ENCODE results near the gene LEMD2. TPM values are rescaled to one million over a fixed set of nuclear protein-coding genes. Genes with fewer than 3 reads are reported as not detected.

LEMD2 gene
- total and polyA plus RNA-seq, 9 of the 15 experiments (the other 6 are each of a cell fraction or from before 2014, with no cell fraction given), result 0.32 to 46.3 (median 30.8) TPM

DNA sequence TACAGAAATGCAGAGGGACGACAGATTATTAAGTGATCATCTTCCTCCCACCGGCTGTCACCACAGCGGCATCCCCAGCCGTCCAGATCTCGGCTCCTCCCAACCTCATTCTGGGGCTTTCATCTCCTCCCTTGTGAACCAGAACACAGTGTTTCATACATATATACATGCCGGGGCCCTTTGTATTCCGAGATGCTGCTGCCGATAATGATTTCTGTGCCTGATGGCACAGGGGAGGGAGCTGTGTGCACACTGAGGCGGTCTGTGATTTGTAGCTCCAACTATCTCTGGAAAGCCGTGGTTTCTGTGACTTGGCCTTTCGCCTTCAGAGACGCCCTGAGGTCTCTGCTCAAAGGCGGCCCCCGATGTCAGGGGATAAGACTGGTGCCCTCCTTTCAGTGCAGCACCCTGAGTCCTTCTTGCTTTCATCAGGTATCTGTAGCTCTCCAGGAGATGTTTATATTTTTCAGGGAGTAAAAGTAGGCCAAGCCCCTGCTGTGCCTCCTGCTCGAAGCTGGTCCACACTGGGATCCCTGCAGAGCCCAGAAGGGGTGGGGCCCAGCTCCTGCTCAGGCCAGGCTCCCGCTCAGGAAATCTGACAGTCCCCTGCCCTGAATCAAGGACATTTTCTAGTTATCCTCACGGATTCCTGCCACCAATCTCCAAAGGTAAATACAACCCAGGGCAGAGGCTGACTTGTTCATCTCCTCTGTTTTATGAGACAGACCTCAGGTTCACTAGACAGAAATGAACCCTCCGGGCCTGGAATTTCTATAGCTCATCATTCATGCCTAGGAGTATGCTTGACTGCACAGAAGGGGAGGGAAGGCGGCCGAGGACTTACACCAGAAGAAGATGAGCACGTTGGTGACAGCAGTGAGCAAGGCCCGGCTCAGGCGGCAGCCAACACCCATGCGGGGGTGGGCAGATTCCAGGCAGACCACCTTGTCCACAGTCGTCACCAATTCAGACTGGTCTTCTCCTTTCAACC is 11.2 kb downstream of the LEMD2 start (continued):
- TF ChIP-seq DDX20 (tag; IDR thresholded peaks at IDR 0.05; ENCODE audit: low read depth) (no peak), HEY1 (CRISPR knock-in tag; IDR thresholded peaks at IDR 0.05; ENCODE audit: borderline replicate concordance) (no peak)
- TF ChIP-seq, protein P1, sequence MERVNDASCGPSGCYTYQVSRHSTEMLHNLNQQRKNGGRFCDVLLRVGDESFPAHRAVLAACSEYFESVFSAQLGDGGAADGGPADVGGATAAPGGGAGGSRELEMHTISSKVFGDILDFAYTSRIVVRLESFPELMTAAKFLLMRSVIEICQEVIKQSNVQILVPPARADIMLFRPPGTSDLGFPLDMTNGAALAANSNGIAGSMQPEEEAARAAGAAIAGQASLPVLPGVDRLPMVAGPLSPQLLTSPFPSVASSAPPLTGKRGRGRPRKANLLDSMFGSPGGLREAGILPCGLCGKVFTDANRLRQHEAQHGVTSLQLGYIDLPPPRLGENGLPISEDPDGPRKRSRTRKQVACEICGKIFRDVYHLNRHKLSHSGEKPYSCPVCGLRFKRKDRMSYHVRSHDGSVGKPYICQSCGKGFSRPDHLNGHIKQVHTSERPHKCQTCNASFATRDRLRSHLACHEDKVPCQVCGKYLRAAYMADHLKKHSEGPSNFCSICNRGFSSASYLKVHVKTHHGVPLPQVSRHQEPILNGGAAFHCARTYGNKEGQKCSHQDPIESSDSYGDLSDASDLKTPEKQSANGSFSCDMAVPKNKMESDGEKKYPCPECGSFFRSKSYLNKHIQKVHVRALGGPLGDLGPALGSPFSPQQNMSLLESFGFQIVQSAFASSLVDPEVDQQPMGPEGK (CRISPR knock-in tag; IDR thresholded peaks at IDR 0.05; ENCODE audit: borderline replicate concordance), result no peak

DNA sequence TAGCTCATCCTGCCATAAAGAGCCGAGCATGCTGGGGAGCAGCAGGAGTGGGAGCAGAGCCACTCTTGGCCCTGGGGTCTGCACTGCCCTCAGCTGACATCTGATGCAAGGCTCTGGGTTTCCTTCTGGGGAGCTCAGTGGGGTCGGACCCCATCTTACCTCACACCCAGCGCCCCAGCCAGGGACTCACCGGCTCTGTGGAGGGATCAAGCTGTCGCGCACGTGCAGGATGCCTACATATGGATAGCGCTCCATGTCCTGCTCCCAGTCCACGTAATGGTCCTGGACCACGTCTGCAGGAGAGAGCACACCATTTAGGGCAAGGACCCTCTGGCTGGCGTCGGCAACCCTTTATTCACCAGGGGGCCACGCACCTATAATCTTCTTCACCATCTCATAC is 12.2 kb downstream of the LEMD2 start:
- ChIA-PET CTCF (ENCODE audit: low intra/inter-chr PET ratio) (no interaction called here), POLR2A (interaction anchor here (0.6 to 1.4 kb wide), 5 partner anchors 10 to 348 kb away, joined by 3 to 4 read pairs (median 3); no protein-coding TSS in a partner anchor)
- FAIRE-seq (no peak), ATAC-seq (no peak), DNase-seq (ENCODE audit: extremely low read depth in 1 of 4, low spot score in 3 of 4) (no peak)
- no peak overlapping the region for H2AFZ ChIP-seq (ENCODE audit: low read depth, low read length)
- H3K9ac ChIP-seq (ENCODE audit: insufficient read depth in 1 of 2, low read depth in 2 of 2, low read length in 2 of 2), result 0 out of 4 replicates have a peak overlapping the region, but pooled peaks of 1 of the 2 experiments have one; percentile 20
- no peak overlapping the region for H3K27ac ChIP-seq (ENCODE audit: extremely low read depth, low read depth, low read length)
- peaks cover 85% of the 10 kb centered on the region; the same call in 2 of the 3 replicates for H3K36me3 ChIP-seq (ENCODE audit: control insufficient read depth, insufficient read depth, low read length)
- no peak overlapping the region for H3K4me2 ChIP-seq (ENCODE audit: insufficient read depth, low read length)
- H3K9me3 ChIP-seq (replicated peaks; ENCODE audit: control insufficient read depth, insufficient read depth, low read depth, low read length), result no peaks in the 10 kb centered on the region
- 0 out of 2 replicates have a peak, but pooled peaks cover 18% of the 10 kb centered on the region for H4K20me1 ChIP-seq (replicated peaks; ENCODE audit: control insufficient read depth, insufficient read depth, low read length)
- BruUV-seq (replicated peaks), result no TSS peak
- H3K4me3 ChIP-seq, result no peak overlapping the region
- intact Hi-C loops (cut with micrococcal nuclease), result no loop called here
- H3K4me1 ChIP-seq (replicated peaks in 1 of 2; ENCODE audit: control insufficient read depth in 2 of 2, insufficient read depth in 2 of 2, low read length in 2 of 2), result peaks cover 1 to 14% of the 10 kb centered on the region in 2 experiments; a peak in 3 of 5 replicates
- in situ Hi-C loops (cut with MboI), result no loop called here
- H3K9me1 ChIP-seq (ENCODE audit: control insufficient read depth, insufficient read depth, low read length), result no peaks in the 10 kb centered on the region
- WGBS (ENCODE audit: insufficient coverage, low coverage, missing lambda C conversion rate), result 84% methylated on average over 13 of the region's 13 CpGs
- H3K79me2 ChIP-seq (ENCODE audit: control insufficient read depth, insufficient read depth, low read length), result no peaks in the 10 kb centered on the region
- H3K27me3 ChIP-seq (ENCODE audit: control insufficient read depth in 2 of 2, insufficient read depth in 2 of 2, low read length in 2 of 2), result no peaks in the 10 kb centered on the region
- no peak for TF ChIP-seq PHF8 (IDR thresholded peaks at IDR 0.05; ENCODE audit: borderline replicate concordance, low read length)
- TF ChIP-seq, protein P2, sequence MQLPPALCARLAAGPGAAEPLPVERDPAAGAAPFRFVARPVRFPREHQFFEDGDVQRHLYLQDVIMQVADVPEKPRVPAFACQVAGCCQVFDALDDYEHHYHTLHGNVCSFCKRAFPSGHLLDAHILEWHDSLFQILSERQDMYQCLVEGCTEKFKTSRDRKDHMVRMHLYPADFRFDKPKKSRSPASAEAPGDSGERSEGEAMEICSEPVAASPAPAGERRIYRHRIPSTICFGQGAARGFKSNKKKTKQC (CRISPR knock-in tag; IDR thresholded peaks at IDR 0.05), result no peak
- TF ChIP-seq CBFA2T3 (IDR thresholded peaks at IDR 0.05), result no peak
- TF ChIP-seq MTA1 (IDR thresholded peaks at IDR 0.05; ENCODE audit: borderline replicate concordance), result no peak
- no peak for TF ChIP-seq PHF20 (IDR thresholded peaks at IDR 0.05; ENCODE audit: partially characterized antibody)
- TF ChIP-seq, protein P3, sequence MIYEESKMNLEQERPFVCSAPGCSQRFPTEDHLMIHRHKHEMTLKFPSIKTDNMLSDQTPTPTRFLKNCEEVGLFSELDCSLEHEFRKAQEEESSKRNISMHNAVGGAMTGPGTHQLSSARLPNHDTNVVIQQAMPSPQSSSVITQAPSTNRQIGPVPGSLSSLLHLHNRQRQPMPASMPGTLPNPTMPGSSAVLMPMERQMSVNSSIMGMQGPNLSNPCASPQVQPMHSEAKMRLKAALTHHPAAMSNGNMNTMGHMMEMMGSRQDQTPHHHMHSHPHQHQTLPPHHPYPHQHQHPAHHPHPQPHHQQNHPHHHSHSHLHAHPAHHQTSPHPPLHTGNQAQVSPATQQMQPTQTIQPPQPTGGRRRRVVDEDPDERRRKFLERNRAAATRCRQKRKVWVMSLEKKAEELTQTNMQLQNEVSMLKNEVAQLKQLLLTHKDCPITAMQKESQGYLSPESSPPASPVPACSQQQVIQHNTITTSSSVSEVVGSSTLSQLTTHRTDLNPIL (CRISPR knock-in tag; IDR thresholded peaks at IDR 0.05), result no peak
- no peak for TF ChIP-seq E2F4 (CRISPR knock-in tag; IDR thresholded peaks at IDR 0.05; ENCODE audit: low read depth)
- TF ChIP-seq MYNN (IDR thresholded peaks at IDR 0.05), result no peak
- no peak for TF ChIP-seq MYNN (CRISPR knock-in tag; IDR thresholded peaks at IDR 0.05)
- no peak for TF ChIP-seq MCM5 (IDR thresholded peaks at IDR 0.05; ENCODE audit: low read depth)
- no peak for TF ChIP-seq NCOA4 (IDR thresholded peaks at IDR 0.05; ENCODE audit: partially characterized antibody)
- TF ChIP-seq KAT2B (IDR thresholded peaks at IDR 0.05; ENCODE audit: low read depth, low read length), result no peak

Measured in K562 (cell line).